GM10266 (cell line): ENCODE data around the gene ERGIC1.

Source experiments
- DNase-seq: peaks from one replicate; pipeline ENCODE4 v3.0.0; 2012; ENCODE audit errors: extremely low spot score
- TF ChIP-seq, protein P1 (sequence below): IDR thresholded peaks from 2 replicates; pipeline ENCODE4 v1.5.1; 2012; ENCODE audit warnings: mild to moderate bottlenecking, low read depth; ENCODE audit not compliant: control insufficient read depth, insufficient read depth; ENCODE audit errors: missing control alignments

Gene ERGIC1

GRCh38 chr5:172932313-172933017 lies 98.4 kb downstream of the ERGIC1 start:
- DNase-seq: peak; percentile 74

DNA sequence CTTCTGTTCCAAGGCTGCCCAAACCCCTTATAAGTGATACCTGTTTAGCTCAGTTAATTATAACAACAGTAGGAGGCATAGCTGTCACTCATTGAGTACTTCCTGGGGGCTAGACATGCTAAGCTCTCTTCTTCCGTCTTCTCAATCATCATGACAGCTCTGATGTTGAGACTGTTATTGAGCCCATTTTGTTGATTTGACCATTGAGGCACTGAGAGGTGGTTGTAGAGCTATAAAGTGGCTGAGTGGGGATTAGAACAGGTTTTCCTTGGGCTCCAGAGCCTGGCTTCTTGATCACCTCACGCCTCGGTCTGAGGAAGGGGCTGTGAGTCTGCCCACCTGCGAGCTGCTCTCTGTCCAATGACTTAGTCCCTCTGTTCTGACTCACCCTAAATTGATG lies 99.2 kb downstream of the ERGIC1 start:
- no peak for DNase-seq
- TF ChIP-seq, protein P1, sequence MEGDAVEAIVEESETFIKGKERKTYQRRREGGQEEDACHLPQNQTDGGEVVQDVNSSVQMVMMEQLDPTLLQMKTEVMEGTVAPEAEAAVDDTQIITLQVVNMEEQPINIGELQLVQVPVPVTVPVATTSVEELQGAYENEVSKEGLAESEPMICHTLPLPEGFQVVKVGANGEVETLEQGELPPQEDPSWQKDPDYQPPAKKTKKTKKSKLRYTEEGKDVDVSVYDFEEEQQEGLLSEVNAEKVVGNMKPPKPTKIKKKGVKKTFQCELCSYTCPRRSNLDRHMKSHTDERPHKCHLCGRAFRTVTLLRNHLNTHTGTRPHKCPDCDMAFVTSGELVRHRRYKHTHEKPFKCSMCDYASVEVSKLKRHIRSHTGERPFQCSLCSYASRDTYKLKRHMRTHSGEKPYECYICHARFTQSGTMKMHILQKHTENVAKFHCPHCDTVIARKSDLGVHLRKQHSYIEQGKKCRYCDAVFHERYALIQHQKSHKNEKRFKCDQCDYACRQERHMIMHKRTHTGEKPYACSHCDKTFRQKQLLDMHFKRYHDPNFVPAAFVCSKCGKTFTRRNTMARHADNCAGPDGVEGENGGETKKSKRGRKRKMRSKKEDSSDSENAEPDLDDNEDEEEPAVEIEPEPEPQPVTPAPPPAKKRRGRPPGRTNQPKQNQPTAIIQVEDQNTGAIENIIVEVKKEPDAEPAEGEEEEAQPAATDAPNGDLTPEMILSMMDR: no peak

More at GRCh38 chr5:172932313-172933017, 98.4 kb downstream of the ERGIC1 start:
- TF ChIP-seq, protein P1: peak; percentile 94

- DNase-seq: no peak
- TF ChIP-seq, protein P1: no peak
These were observed 101.0 kb downstream of the ERGIC1 start for GRCh38 chr5:172935096-172935495.

DNA sequence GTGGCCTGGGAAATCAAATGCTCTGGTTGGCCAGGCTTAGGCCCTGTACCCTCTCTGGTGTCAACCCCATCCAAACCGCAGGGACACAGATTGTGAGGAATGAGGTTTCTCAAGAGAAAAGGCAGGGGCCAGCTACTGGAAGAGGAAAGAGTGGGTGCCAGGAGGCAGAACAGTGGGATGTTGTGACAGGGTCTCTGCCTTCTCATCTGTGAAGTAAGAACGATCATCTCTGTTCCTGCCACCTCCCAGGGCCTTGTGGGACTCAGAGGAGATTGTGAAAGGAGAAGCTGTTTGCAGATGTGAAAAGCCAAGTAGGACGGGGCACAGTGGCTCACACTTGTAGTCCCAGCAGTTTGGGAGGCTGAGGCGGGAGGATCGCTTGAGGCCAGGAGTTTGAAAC lies 102.3 kb downstream of the ERGIC1 start:
- TF ChIP-seq, protein P1: no peak
- DNase-seq: no peak

GRCh38 chr5:172939071-172939470 lies 105.0 kb downstream of the ERGIC1 start:
- no peak for DNase-seq
- TF ChIP-seq, protein P1: peak; percentile 26

DNA sequence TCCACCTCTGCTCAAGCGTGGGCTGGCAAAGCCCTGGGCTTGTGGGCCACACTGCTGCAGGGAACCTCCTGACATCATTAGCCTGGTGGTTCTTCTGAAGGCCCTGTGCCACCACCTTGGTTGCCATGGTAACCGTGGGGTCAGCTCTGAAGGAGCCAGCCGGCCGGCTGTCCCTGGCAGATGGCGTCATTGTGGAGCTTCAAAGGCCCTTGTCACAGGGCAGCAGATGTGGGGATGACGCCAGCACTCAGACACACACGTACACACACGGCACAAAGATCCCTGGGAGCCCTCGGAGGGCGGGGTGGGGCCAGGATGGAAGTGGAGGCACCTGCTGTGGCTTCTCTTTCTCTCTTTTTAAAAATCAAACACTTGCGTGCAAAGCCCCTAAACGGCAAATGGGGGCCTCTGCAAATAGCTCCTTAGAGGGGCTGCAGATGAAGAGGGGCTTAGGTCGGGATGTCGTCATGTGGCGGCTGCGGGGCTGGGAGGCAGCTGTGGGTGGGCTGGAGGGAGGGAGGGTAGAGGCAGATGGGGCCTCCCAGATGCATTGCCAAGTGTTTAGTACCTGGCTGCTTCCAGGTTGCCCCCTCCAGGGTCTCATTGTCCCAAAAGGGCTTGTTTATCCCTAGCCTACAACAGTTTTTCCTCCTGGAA lies 105.7 kb downstream of the ERGIC1 start:
- DNase-seq: no peak

More for the DNA sequence above, 105.7 kb downstream of the ERGIC1 start:
- TF ChIP-seq, protein P1: no peak
